Left lung (tissue), 10 donors: Measurements from ENCODE around the gene MRC1. TPM values are rescaled to one million over a fixed set of nuclear protein-coding genes. Genes with fewer than 3 reads are reported as not detected.

Source experiments
- ATAC-seq: fragments of 200-7000 bp; cut with Tn5 transposase; one replicate; pipeline ENCODE4 v1.9.1; 2020; ENCODE audit warnings: moderate library complexity
- DNase-seq, 4 donors: peaks; one replicate each; pipeline ENCODE4 v3.0.0-alpha.2; 2013 to 2020
- H3K27ac ChIP-seq, 2 donors: fragments of 200-600 bp; sonication (generic) in 1 of 2; one replicate each; pipeline versions ENCODE4 v1.5.0 to v1.8.0; 2020 to 2021
- H3K27me3 ChIP-seq, 2 donors: fragments of 200-600 bp; sonication (generic) in 1 of 2; one replicate each; pipeline versions ENCODE4 v1.5.0 to v1.8.0; 2020 to 2021
- H3K36me3 ChIP-seq, 2 donors: fragments of 200-600 bp; sonication (generic) in 1 of 2; one replicate each; pipeline versions ENCODE4 v1.5.0 to v1.8.0; 2020 to 2021
- H3K4me1 ChIP-seq, 2 donors: fragments of 200-600 bp; one replicate each; pipeline ENCODE4 v1.8.0; 2021
- H3K4me3 ChIP-seq, 2 donors: fragments of 200-600 bp; sonication (generic) in 1 of 2; one replicate each; pipeline versions ENCODE4 v1.5.0 to v1.8.0; 2020 to 2021; ENCODE audit warnings: mild to moderate bottlenecking in 1 of 2
- H3K9me3 ChIP-seq, 2 donors: fragments of 200-600 bp; sonication (generic) in 1 of 2; one replicate each; pipeline versions ENCODE4 v1.5.0 to v1.8.0; 2020 to 2021
- intact Hi-C, 2 donors: fragments of 100-400 bp; cut with DNase I; formaldehyde crosslinking; loops; one replicate each; pipeline versions ENCODE4 v1.11.2 to v1.14.2; 2022
- polyA plus RNA-seq, 6 donors: library from polyadenylated mRNA; unstranded; fragments of 120-200 nt; gene quantifications; one replicate each; pipeline ENCODE4 v1.2.1, GENCODE V29; 2013; ENCODE audit not compliant: insufficient read length in 6 of 6
- total RNA-seq, 2 donors: library from RNA; stranded (reverse); fragmentation: NEBNext Ultra II Directional; extraction: Animal tissue kit (Norgen Biotek cat#: 25700); gene quantifications; one replicate each; pipeline ENCODE4 v1.2.1, GENCODE V29; 2021
- TF ChIP-seq, protein P1 (sequence below), 2 donors: fragments of 200-600 bp; sonication (generic) in 1 of 2; IDR thresholded peaks; one replicate each; pipeline versions ENCODE4 v1.5.0 to v1.8.0; 2021; ENCODE audit warnings: antibody characterized with exemption in 2 of 2
- donor health status: DM: no; HTN: yes; CAD: no.
- donor health status: DM: no; HTN: no; CAD: no.

Gene MRC1
- total and polyA plus RNA-seq, 8 donors: 17.6 to 301 (median 23.7) TPM

GRCh38 chr10:17891435-17891834 lies 82.3 kb downstream of the MRC1 start:
- TF ChIP-seq, protein P1, sequence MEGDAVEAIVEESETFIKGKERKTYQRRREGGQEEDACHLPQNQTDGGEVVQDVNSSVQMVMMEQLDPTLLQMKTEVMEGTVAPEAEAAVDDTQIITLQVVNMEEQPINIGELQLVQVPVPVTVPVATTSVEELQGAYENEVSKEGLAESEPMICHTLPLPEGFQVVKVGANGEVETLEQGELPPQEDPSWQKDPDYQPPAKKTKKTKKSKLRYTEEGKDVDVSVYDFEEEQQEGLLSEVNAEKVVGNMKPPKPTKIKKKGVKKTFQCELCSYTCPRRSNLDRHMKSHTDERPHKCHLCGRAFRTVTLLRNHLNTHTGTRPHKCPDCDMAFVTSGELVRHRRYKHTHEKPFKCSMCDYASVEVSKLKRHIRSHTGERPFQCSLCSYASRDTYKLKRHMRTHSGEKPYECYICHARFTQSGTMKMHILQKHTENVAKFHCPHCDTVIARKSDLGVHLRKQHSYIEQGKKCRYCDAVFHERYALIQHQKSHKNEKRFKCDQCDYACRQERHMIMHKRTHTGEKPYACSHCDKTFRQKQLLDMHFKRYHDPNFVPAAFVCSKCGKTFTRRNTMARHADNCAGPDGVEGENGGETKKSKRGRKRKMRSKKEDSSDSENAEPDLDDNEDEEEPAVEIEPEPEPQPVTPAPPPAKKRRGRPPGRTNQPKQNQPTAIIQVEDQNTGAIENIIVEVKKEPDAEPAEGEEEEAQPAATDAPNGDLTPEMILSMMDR (IDR thresholded peaks at IDR 0.05): no peak
- Histone ChIP-seq H3K36me3 (no peaks in the 10 kb centered on the region), H3K27ac (no peak overlapping the region), H3K4me3 (no peak overlapping the region), H3K4me1 (no peaks in the 10 kb centered on the region), H3K9me3 (no peaks in the 10 kb centered on the region), H3K27me3 (no peaks in the 10 kb centered on the region)
- DNase-seq (no peak), ATAC-seq (no peak)
- intact Hi-C loops: no loop called here

DNA sequence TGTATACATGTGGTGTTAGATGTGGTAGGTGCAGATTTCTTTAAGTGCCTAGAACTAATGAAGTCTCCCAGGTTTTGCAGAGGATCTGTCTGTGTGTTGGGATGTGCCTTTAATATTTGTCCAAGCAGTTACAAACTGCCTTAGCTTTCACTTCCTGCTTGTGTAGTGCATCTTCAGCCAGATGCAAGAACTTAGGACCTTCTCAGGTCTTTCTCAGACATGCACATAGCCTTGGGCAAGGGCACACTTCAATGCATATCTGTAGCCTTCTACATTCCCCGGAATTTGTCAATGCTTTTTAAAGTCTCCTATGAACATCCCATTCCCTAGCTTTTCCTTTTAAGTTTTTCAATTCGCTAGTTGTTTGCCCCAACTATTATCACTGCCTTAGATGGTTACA lies 95.4 kb downstream of the MRC1 start:
- intact Hi-C loops: no loop called here
- Histone ChIP-seq H3K9me3 (no peaks in the 10 kb centered on the region), H3K36me3 (peaks cover 0 to 9% of the 10 kb centered on the region in 2 donors), H3K27ac (no peak overlapping the region), H3K4me1 (no peaks in the 10 kb centered on the region), H3K27me3 (no peaks in the 10 kb centered on the region), H3K4me3 (no peak overlapping the region)
- no peak for DNase-seq
- no peak for ATAC-seq
- TF ChIP-seq, protein P1 (IDR thresholded peaks at IDR 0.05): no peak

GRCh38 chr10:17905491-17905890 lies 96.3 kb downstream of the MRC1 start:
- H3K9me3 ChIP-seq: no peaks in the 10 kb centered on the region
- DNase-seq (no peak), ATAC-seq (no peak)
- no peaks in the 10 kb centered on the region for H3K4me1 ChIP-seq
- no peak overlapping the region for H3K4me3 ChIP-seq
- TF ChIP-seq, protein P1 (IDR thresholded peaks at IDR 0.05): no peak
- no peak overlapping the region for H3K27ac ChIP-seq
- H3K27me3 ChIP-seq: no peaks in the 10 kb centered on the region
- intact Hi-C loops: no loop called here
- H3K36me3 ChIP-seq: peaks cover 0 to 9% of the 10 kb centered on the region in 2 donors

DNA sequence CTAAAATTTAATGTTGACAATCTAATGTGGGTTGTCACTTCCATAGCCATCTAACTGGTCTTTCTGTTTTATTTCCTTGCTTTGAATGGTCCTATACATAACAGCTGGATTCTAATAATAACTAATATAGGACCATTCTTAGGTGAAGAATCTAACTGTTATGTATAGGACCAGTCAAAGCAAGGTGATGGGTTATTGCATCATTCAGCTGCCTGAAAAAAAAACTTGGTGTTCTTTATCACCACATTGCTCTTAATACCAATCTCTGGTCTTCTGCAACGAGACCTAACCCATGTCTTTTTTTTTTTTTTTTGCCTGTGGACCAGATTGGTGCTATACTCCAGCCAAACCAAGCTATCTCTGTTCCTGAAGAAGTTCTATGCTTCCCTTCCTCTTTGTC lies 96.9 kb downstream of the MRC1 start:
- Histone ChIP-seq H3K27ac (no peak overlapping the region), H3K4me3 (no peak overlapping the region), H3K9me3 (no peaks in the 10 kb centered on the region), H3K4me1 (no peaks in the 10 kb centered on the region), H3K36me3 (peaks cover 0 to 9% of the 10 kb centered on the region in 2 donors), H3K27me3 (no peaks in the 10 kb centered on the region)
- TF ChIP-seq, protein P1 (IDR thresholded peaks at IDR 0.05): no peak
- DNase-seq (no peak), ATAC-seq (no peak)
- intact Hi-C loops: no loop called here

- no peaks in the 10 kb centered on the region for H3K4me1 ChIP-seq
- intact Hi-C loops: no loop called here
- H3K4me3 ChIP-seq: no peak overlapping the region
- no peak overlapping the region for H3K27ac ChIP-seq
- TF ChIP-seq, protein P1 (IDR thresholded peaks at IDR 0.05): no peak
- H3K36me3 ChIP-seq: peaks cover 0 to 9% of the 10 kb centered on the region in 2 donors
- no peak for ATAC-seq
- H3K9me3 ChIP-seq: no peaks in the 10 kb centered on the region
- no peak for DNase-seq
- no peaks in the 10 kb centered on the region for H3K27me3 ChIP-seq
Measured at GRCh38 chr10:17907641-17908040, 98.5 kb downstream of the MRC1 start.
